HG02623 (cell line): ENCODE measurements around the gene LSM3.

Experiments used
- ATAC-seq: cut with Tn5 transposase; IDR thresholded peaks from one replicate; pipeline ENCODE4 v1.9.1; 2021; ENCODE audit warnings: moderate library complexity; ENCODE audit not compliant: unreplicated experiment

Gene LSM3

DNA sequence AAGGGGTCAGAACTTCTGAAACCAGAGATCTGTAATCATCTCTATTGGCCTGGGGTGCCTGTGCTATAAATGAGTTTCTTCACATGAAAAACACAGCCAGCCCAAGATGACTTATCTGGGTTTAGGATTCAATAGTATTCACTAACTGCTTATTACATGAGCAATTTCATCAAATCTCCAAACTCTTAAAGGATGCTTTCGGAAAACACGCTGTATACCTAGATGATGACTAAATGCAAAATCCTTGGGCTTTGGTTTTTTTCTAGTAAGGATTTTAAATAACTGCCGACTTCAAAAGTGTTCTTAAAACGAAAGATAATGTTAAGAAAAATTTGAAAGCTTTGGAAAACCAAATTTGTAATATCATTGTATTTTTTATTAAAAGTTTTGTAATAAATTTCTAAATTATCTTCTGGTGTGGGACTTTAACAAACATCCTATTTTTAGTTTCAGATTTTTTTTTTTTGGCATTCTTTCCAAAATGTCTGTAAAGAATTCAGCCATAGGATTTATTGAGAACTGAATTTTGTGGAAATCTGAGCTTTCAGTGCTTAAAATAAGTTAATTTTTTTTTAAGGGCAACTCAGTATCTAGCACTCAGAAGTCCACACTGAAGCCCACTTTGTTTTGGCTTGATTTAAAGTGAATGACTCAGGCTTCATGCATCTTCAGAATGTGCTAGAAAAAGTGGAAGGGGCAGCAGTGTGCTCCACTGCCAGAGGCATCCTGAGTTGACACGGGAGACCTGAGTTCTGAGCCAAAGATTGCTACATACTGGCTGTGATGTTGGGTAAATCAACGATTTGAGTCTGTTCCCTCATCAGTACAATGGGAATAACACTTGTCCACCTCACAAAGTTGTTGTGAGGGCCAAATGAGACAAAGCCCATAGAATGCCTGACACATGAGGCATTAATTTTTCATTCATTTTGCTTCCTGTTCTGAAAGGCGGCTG is 35.1 kb upstream of the LSM3 start:
- no peak for ATAC-seq

DNA sequence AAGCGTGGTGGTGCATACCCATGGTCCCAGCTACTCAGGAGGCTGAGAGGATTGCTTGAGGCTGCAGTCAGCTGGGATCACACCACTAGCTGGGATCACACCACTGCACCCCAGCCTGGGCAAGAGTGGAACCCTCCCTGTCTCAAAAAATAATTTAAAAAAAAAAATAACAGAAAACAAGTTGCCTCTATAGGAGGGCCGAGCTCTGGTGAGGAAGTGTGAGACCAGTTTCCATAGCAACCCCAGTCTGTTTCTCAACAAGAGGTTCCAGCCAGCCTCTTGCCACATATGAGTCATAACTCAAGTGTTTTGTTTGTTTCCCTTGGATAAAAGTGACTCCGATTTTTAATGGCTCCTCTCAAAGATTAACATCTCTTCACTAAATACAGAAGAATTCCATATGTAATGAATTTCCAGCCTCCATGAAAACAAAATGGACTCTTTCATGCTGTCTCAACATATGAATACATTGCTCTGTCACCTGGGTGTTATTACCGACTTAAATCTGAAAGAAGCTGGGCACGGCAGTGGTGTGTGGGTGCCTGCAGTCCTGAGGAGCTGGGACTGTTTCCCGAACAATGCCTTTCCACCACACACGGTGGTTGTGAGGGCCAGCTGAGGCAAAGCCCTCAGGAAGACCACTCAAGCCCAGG is 34.1 kb upstream of the LSM3 start:
- peak; percentile 93 for ATAC-seq

DNA sequence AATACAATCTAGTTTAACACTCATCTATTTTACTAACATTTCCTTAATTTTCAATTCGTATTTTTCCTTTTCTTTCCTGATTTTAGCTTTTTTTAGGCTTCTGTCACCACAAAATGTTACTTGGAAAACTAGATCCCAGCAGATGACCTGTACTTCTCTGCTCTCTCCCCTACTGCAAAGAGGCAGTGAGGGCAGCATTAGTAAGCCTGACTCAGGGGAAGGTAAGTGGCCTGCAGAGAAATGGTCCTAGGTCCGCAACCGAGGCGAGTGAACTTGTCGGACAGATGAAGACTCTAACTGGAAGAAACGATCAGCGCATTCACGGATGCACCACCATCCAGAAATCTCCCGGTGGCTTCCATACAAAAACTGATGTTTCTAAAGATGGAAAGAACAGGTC is 33.4 kb upstream of the LSM3 start:
- no peak for ATAC-seq

DNA sequence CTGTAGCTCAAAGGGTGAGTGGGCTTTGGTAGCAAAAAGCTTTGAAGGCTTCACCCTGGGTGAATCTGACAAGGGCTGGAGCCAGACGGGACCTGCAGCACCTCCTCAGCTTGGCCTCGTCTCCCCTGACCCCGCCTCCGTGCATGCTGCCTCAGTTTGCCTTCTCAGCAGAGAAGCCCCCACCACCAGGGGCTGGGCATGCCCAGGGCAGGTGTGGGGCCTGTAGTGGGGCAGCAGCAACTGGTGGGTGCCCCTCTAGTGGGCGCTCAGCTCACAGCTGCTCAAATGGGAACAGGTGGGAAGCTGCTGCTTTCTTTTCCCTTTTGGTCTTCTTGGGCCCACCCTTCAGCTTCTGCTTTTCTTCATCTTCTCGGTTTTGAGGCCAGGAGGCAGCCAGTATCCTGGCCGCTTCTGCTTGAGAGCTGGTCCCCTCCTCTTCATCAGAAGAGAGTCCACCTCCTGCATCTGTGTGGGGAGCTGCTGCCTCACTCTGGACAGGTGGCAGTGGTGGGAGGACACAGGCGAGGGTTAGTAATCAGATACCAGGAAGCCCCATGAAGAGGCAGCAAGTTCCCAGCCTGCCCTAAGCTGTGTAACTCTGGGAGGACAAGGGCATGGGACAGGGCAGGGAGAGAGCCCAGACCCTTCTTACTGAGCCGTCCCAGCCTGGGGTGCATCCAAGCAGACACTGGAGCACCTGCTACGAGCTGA is 32.8 kb upstream of the LSM3 start:
- no peak for ATAC-seq

DNA sequence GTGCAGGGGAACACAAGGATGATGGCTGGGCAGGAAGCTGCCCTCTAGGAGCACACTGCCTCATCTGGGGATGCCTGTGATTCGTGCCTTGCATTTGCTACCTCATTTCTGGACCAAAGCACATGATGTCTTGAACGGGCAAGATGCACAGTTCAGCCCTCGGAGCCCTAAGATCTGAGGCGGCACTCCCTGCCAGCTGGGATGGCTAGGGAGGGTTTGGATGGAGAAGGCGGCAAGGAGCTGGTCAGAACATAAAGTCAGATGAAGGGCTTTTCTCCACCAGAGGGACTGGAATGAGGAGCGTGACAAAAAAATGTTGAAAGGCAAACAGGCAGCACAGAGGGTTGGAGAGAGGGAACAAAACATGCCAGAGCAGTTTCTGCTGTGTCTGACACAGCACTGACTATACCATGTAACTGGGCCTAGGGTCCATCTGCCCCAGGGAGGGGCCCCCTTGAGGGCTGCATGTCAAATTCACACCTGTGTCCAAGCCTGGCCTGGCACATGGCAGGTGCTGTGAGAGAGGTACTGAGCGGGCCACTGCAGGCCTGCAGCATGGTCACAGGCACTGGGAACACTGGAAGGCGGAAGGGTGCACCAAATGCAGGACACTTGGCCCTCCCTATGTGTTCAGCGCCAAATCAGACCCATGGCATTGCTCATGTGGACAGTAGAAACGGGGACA is 32.1 kb upstream of the LSM3 start:
- no peak for ATAC-seq

DNA sequence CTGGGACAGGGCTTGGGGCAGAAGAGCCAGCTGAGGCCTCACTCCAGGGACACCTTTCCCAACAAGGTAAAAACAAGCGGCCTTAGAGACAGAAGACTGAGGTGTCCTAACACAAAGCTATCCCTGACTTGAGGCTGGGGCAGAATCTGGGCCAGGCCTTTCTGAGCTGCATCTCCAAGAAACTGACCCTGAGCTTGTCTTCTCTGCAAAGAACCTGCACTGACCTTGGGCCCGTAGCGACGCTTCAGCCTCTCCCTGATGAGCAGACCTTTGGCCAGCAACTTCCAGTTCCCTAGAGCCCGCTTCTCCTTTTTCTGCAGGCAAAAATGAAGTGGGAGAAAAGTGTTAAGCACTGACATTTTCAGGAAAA is 31.6 kb upstream of the LSM3 start:
- no peak for ATAC-seq

DNA sequence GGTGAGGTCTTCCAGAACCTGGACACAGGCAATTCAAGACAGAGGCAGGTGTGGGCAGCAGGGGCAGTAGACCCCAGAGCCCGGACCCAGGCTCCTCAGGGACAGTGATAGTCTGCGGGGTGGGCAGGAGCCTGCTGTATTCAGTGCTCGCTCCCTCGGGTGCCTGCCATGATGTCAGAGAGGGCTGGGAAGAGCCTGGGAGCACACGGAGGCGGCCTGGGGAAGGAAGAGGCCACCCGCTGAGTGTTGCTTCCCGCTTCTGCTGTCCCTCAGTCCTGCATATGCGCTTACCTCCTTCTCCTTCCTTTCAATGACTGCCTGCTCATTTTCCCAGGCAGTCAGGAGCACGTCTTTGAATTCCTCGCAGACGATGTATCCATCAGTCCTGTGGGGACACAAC is 31.0 kb upstream of the LSM3 start:
- ATAC-seq: no peak

DNA sequence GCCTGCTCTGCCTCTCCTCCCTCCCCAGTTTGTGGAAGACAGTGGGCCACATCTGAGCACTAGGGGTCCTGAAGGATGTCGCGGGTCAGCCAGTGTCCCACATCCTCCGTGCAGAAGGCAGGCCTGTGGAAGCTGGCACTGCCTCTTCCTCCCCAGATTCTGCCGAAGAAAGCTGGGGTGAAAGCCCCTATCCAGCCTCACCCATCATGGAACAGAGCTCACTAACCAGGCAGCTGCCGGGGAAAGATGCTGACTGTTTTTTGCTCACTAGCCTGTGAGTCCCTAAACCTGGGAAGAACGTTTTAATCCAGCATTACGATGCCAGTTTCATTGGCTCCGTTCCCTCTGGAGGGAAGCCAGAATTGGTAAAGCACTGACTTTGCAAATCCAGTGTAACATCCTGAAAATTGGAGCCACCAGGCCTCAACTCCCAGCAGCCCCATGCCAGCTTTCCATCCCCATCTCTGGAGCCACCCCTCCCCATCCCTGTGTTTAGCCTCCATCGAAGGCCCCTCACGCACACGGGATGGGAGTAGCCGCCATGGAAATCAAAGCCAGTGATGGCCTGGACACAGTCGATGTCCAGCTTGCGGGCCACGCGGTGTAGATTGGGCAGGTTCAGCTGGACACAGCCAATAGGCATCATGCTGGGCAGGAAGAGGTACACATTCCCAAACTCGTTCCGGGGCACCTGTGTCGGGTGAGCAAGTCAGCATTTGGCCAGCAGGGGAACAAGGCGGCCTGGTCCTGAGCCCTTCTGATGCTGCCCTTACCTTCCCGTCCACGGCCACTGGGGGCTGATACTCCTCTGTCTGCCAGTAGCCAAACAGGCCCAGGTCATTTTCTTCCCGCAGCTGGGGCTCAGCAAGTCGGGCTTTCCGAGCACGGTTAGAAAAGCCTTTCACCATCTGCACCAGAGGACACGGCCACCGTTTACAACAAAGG is 30.3 kb upstream of the LSM3 start:
- no peak for ATAC-seq

DNA sequence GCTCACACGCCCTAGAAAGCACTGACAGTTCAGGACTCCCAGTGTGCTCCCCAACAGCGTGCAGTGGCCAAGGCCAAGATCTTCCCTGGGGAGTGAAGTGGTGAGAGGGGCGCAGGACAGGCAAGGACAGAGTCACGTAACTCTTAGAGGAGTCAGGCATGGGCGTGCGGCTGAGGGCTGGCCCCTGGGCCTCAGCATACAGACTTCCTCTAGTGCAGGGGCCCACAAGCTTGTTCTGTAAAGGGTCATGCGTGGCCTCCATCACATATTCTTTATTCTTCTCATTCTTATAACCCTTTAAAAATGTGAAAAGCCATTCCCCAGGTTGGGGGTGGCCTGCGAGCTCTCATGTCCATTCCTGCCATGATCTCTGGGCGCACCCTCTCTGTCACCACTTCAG is 28.5 kb upstream of the LSM3 start:
- no peak for ATAC-seq

DNA sequence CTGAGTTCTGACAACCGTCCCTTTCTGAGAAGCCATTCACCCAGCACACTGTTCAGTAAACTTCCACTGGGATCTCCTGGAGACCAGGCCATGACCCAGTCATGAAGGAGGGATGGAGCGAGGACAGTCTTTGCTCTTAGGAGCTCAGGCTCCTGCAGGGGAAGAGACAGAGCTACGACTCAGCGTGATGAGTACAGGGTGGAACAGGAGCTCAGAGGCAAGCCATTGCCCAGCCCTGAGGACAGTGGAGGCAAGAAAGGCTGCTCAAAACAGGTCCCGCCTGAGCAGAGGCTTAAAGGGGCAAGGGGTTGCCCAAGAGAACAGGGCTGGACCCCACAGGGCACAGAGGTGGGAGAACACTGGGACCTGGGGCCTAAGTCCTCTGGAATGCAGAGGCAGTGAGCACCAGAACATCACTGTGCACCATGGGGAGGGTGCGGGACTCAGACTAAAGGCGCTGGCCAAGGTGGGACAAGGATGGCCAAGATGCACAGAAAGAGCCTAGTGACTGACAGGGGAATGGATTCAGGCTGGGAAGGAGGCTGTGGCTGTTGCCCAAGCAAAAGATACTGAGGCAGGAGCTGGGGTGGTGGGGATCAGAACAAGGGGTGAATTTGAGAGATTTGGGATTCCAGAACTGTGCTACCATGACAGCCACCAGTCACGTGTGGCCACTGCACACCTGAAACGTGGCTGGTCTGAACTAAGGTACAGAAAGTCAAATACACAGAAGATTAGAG is 28.0 kb upstream of the LSM3 start:
- ATAC-seq: no peak

DNA sequence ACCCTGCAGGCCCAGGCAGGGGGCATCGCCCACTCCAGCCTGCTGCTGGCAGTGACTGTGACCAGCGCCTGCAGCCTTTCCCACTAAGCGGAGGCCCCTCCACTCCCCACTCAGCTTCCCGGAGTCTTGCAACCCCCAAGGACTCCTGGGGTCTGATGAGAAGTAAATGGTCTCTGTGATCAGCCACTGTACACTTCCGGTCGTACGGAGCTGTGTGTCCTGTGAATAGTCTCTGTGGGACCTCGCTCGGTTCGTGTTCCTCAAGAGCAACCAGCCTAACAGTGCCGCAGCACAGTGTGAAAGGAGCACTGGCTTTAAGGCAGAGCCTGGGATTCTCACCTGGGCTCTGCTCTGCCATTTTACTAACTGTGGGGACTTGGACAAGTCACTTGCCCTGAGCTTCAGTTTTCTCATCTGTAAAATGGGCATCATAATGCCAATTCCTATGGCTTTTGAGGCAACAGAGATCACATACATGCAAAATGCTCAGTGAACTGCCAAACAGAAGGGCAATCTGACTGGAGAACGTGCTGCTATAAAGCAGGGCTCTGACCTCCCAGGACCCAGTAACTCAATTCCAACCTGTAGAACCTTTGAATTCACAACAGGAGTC is 27.0 kb upstream of the LSM3 start:
- no peak for ATAC-seq

DNA sequence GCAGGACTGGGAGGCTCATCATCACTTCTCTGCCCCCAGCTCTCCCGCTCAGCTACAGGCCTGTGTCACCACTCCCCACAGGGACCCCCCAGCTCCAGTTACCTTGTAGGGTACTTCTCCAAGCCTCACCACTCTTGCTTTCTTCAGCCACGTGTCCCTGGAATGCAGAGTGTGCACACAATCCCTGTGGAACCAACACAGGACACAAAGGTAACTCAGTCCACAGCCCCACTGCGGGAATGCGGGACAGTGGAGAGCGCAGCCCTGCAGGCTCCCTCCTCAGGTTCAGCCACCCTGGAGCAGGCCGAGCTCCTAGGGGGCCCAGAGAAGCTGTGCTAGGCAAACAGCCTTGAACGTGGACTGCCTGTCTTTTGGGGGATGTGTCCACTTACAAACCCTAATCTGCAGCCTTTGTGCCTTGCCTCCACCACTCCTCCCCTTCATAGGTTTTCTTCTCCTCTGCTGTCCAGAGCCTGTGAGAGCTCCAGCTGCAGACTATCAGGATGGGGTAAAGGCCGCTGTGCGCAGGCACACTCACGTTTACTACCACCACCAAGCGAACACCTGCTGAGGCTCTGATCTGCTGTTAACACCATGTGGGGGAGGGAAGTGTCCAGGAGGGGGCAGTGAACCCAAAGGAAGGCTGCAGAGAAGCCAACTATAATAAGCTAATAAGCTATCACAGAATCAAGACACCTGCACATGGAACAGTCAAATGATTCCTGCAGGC is 26.2 kb upstream of the LSM3 start:
- no peak for ATAC-seq

DNA sequence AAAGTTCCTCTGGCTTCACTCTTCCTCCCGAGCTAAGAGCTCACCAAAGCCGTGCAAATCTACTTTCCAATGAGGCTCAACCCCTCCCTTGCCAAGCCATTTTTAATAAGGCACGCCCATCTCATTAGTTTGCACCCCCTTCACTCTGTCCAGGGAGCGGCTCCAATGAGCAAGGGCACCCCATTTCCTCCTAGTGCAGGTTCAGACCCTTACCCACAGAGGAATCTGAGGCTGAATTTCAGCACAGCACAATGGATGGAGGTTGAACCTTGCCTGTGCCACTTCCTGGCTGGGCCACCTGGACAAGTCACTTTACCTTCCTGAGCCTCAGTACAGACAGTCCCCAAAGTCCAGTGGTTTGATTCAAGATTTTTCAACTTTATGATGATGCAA is 25.7 kb upstream of the LSM3 start:
- no peak for ATAC-seq

DNA sequence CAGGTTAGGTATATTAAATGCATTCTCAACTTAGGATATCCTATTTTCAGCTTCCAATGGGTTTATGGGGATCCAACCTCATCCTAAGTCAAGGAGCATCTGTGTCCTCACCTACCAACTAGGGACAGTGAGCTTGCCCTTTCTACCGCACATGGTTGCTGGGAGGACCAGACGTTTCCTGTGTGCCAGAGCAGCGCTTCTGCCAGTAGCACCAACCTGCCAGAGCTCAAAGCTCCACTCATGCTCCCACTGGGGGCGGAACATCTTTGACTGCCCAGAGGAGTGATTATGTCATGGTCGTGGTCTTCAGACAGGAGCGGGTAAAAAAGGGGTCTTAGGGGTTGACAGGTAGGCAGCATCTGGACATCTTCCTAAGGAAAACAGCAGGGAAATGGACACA is 25.0 kb upstream of the LSM3 start:
- ATAC-seq: no peak

DNA sequence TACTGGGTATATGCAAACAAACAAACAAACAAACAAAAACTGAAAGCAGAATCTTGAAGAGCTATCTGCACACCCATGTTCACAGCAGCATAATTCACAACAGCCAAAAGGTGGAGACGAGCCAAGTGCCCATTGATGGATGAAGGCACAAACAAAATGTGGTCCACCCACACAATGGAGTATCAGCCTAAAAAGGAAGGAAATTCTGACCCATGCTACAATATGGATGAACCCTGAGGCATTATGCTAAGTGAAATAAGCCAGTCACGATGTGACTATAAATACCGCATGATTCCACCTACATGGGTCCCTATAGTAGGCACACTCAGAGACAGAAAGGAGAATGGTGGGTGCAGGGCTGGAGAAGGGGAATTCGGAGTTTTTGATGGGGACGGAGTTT is 24.3 kb upstream of the LSM3 start:
- ATAC-seq: no peak

DNA sequence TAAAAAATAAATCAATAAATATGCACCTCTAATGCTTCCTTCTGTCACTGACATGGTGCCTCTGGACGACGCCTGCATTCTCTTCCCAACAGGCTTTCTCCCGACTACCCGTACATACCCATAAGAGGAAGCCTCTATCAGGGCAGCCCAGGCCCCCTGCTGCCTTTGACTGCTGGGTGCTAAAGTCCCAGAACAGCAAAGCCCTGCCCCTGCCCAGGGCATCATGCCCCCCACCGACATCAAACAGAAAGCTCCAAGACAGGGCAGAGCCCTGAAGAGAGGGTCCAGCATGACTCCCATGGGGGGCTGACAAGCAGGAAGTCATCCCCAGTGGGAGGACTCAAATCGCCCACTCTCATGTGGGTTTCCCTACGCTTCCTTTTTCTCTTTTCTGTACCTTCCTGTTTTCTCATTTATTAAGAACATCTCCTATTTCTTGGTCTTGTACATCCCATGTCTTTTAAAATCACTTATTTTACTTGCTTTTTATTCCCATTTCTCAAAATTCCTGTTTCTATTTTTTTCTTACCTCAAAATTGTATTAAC is 23.6 kb upstream of the LSM3 start:
- no peak for ATAC-seq

DNA sequence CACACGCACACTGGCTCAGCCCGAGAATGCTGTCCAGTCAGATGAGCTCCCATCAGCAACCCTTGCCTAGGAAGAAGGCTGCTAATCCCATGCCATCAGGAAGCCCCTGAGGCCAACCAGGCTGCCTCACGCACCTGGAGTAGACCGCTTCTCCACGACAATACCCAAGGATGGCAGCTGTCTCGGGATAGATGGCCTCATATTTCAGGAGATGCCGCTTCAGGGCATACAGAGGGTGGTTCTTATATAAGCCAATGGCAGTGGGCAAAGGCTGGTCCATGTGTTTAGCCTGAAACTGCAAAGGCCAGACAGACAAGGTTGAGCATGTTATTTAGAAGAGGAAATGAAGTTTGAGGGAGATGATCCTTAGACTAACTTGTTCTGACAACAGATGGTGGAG is 22.4 kb upstream of the LSM3 start:
- ATAC-seq: no peak
